Body of pancreas (tissue), 4 donors: ENCODE data around the gene SPIRE1. TPM values are rescaled to one million over a fixed set of nuclear protein-coding genes. Genes with fewer than 3 reads are reported as not detected.

ENCODE experiments used
- ATAC-seq: fragments of 150-250 bp; one replicate; pipeline ENCODE4 v1.9.1; 2016
- DNase-seq, 4 donors: peaks; one replicate each; pipeline ENCODE4 v3.0.0-alpha.2; 2019
- H3K27ac ChIP-seq, 4 donors: fragments of 200-600 bp; sonication (generic); 1 replicate in 3 of 4; 2 replicates in 1 of 4; pipeline versions ENCODE4 v1.5.1 to v1.6.1; 2016 to 2019; ENCODE audit warnings: mild to moderate bottlenecking in 1 of 4, mixed read lengths in 1 of 4, moderate library complexity in 1 of 4
- H3K27me3 ChIP-seq, 2 donors: fragments of 200-600 bp; sonication (generic); one replicate each; pipeline ENCODE4 v1.6.0; 2016; ENCODE audit warnings: mild to moderate bottlenecking in 1 of 2
- H3K36me3 ChIP-seq, 2 donors: fragments of 200-600 bp; sonication (generic); replicated peaks in 1 of 2; 2 replicates each; pipeline ENCODE4 v1.5.1; 2016; ENCODE audit warnings: low read depth in 2 of 2; ENCODE audit not compliant: insufficient read depth in 1 of 2
- H3K4me1 ChIP-seq: fragments of 200-600 bp; sonication (generic); one replicate; pipeline ENCODE4 v1.6.0; 2016
- H3K4me3 ChIP-seq, 2 donors: fragments of 200-600 bp; sonication (generic); 1 replicate in 1 of 2; 2 replicates in 1 of 2; pipeline ENCODE4 v1.5.1; 2016 to 2019
- H3K9me3 ChIP-seq, 3 donors: fragments of 200-600 bp; sonication (generic); 1 replicate in 2 of 3; 2 replicates in 1 of 3; pipeline ENCODE4 v1.5.1; 2016
- POLR2A ChIP-seq, 3 donors: fragments of 450-650 bp; IDR thresholded peaks; one replicate each; pipeline ENCODE4 v1.6.1; 2016; ENCODE audit warnings: antibody characterized with exemption in 3 of 3, mild to moderate bottlenecking in 2 of 3
- WGBS, 2 donors: methylation state at CpG; one replicate each; pipeline ENCODE4 v1.1.5; 2017; 5-methylcytosine and 5-hydroxymethylcytosine counted together
- intact Hi-C: fragments of 100-400 bp; cut with DNase I; formaldehyde crosslinking; loops from one replicate; pipeline ENCODE4 v1.15.1; 2023
- total RNA-seq, 2 donors: library from RNA; depleted of rRNA; stranded (reverse); fragments of >200 nt; gene quantifications; one replicate each; pipeline ENCODE4 v1.1.0, GENCODE V29; 2016
- TF ChIP-seq, protein P1 (sequence below), 7 experiments: fragments of 450-650 bp in 4 of 7; fragments of 200-600 bp in 3 of 7; sonication (generic) in 3 of 7; IDR thresholded peaks; one replicate each; pipeline ENCODE4 v1.5.1; 2016 to 2019; ENCODE audit warnings: antibody characterized with exemption in 7 of 7

The SPIRE1 gene
- total RNA-seq, 2 donors from 2014 or later: 8.2 to 15.0 TPM

GRCh38 chr18:12405066-12405465 is 252.8 kb downstream of the SPIRE1 start:
- Histone ChIP-seq H3K36me3 (no peaks in the 10 kb centered on the region), H3K4me1 (peaks cover 15% of the 10 kb centered on the region), H3K4me3 (no peak overlapping the region), H3K9me3 (no peaks in the 10 kb centered on the region), H3K27ac (no peak overlapping the region), H3K27me3 (no peaks in the 10 kb centered on the region)
- intact Hi-C loops: no loop called here
- no peak for TF ChIP-seq POLR2A (IDR thresholded peaks at IDR 0.05)
- TF ChIP-seq, protein P1, sequence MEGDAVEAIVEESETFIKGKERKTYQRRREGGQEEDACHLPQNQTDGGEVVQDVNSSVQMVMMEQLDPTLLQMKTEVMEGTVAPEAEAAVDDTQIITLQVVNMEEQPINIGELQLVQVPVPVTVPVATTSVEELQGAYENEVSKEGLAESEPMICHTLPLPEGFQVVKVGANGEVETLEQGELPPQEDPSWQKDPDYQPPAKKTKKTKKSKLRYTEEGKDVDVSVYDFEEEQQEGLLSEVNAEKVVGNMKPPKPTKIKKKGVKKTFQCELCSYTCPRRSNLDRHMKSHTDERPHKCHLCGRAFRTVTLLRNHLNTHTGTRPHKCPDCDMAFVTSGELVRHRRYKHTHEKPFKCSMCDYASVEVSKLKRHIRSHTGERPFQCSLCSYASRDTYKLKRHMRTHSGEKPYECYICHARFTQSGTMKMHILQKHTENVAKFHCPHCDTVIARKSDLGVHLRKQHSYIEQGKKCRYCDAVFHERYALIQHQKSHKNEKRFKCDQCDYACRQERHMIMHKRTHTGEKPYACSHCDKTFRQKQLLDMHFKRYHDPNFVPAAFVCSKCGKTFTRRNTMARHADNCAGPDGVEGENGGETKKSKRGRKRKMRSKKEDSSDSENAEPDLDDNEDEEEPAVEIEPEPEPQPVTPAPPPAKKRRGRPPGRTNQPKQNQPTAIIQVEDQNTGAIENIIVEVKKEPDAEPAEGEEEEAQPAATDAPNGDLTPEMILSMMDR (IDR thresholded peaks at IDR 0.05): no peak
- WGBS, 2 donors: 72 to 76% methylated on average over 3 of the region's 3 CpGs
- ATAC-seq (no peak), DNase-seq (no peak)

DNA sequence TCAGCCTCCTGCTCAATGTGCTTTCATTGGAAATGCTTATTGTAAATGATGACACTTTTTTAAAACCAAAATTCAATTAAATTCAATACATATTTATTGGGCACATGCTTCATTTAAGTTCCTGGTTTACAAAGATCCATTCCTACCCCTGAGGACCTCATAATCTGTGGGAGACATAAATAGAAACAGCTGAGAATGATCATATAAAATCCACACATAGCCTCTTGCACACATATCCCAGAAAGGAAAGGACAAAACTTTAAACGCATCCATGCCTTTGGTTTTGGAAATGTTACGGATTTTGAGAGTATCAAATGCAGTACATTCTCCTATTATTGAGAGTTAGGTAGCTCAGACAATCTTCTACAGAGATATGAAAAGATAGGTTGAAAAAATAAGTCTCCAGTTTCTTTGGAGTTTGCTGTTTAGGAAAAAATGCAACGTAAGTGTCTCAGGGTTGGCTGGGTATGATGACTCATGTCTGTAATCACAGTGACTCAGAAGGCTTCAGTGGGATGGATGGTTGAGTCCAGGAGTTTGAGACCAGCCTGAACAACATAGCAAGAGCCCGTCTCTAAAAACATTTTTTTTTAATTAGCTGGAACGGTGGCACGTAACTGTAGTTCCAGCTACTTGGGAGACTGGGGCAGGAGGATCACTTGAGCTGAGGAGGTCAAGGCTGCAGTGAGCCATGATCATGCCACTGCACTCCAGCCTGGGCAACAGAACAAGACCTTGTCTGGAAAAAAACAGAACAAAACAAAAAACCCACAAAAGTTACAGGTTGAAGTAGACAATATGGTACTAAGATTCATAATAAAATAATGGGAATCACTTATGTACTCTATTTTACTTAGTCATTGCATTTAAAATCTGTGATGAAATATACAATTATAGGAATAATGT is 254.1 kb downstream of the SPIRE1 start:
- H3K9me3 ChIP-seq: no peaks in the 10 kb centered on the region
- DNase-seq (no peak), ATAC-seq (no peak)
- H3K36me3 ChIP-seq: no peaks in the 10 kb centered on the region
- WGBS, 2 donors: 59 to 68% methylated on average over 6 of the region's 6 CpGs
- no peak overlapping the region for H3K4me3 ChIP-seq
- TF ChIP-seq, protein P1 (IDR thresholded peaks at IDR 0.05): no peak
- no peak for TF ChIP-seq POLR2A (IDR thresholded peaks at IDR 0.05)
- H3K27me3 ChIP-seq: no peaks in the 10 kb centered on the region
- H3K27ac ChIP-seq: no peak overlapping the region
- H3K4me1 ChIP-seq: peaks cover 15% of the 10 kb centered on the region
- intact Hi-C loops: no loop called here

GRCh38 chr18:12401881-12402280 is 256.0 kb downstream of the SPIRE1 start:
- no peak overlapping the region for H3K27ac ChIP-seq
- DNase-seq (no peak), ATAC-seq (no peak)
- intact Hi-C loops: no loop called here
- H3K4me1 ChIP-seq: peaks cover 1% of the 10 kb centered on the region
- H3K27me3 ChIP-seq: no peaks in the 10 kb centered on the region
- H3K9me3 ChIP-seq: no peaks in the 10 kb centered on the region
- no peak overlapping the region for H3K4me3 ChIP-seq
- TF ChIP-seq, protein P1 (IDR thresholded peaks at IDR 0.05): no peak
- no peak for TF ChIP-seq POLR2A (IDR thresholded peaks at IDR 0.05)
- WGBS, 2 donors: 38 to 40% methylated on average over 6 to 9 of the region's 9 CpGs
- no peaks in the 10 kb centered on the region for H3K36me3 ChIP-seq

- Histone ChIP-seq H3K36me3 (no peaks in the 10 kb centered on the region), H3K9me3 (no peaks in the 10 kb centered on the region), H3K4me1 (no peaks in the 10 kb centered on the region), H3K27me3 (no peaks in the 10 kb centered on the region), H3K4me3 (no peak overlapping the region), H3K27ac (no peak overlapping the region)
- 81 to 84% methylated on average over 5 of the region's 5 CpGs for WGBS, 2 donors
- intact Hi-C loops: loop anchor here (5.0 kb wide), 1 partner anchor 263 kb away; no protein-coding TSS in a partner anchor
- DNase-seq (no peak), ATAC-seq (no peak)
- TF ChIP-seq, protein P1 (IDR thresholded peaks at IDR 0.05): no peak
Measured at GRCh38 chr18:12399231-12399630, 258.7 kb downstream of the SPIRE1 start.
